GM12891 (cell line): Measurements from ENCODE around the gene RRAS2.

Experiments
- POLR2A ChIP-seq: IDR thresholded peaks from 2 replicates; pipeline ENCODE4 v1.6.1; 2011; ENCODE audit warnings: low read depth, low read length, control low read depth
- POLR2AphosphoS5 ChIP-seq: IDR thresholded peaks from 2 replicates; pipeline ENCODE4 v1.6.1; 2011; ENCODE audit warnings: low read depth, low read length, control low read depth
- SPI1 ChIP-seq: IDR thresholded peaks from 2 replicates; pipeline ENCODE4 v1.6.1; 2011; ENCODE audit warnings: low read depth, low read length, control low read depth
- TAF1 ChIP-seq: IDR thresholded peaks from 2 replicates; pipeline ENCODE4 v1.6.1; 2011; ENCODE audit warnings: low read depth, low read length, control low read depth

DNA sequence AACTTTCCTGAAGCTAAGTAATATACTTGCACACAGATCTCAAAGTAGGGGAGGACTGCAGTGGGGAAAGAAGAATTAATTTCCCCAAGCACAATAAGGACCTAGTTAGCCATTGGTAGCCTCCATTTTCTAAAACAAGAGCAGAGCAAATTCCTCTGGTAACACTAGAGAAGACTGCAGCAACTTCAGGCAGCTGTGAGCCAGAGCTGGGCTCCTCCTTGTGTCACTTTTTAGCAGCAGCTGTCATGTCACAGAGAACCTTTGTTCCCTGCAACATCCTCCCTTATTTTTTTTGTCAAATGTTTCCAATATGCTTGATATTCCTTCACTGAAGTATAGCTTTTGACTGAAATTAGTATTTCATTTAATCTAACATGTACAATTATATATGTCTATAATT lies 54.4 kb downstream of the RRAS2 start:
- no peak for TF ChIP-seq TAF1
- TF ChIP-seq POLR2A: no peak
- no peak for TF ChIP-seq POLR2AphosphoS5
- TF ChIP-seq SPI1: no peak
